Inferior parietal cortex (tissue), 1 donor: ENCODE data around the gene GOLIM4.
A peak's percentile ranks its signal among the peaks of the same experiment; 100 is the strongest.
"Not testable (repeated sequence)": the region's sequence is repeated elsewhere in the genome, so short reads cannot be mapped to it uniquely, and the experiment has no call there.

ENCODE experiments used
- DNase-seq: peaks from one replicate; pipeline ENCODE4 v3.0.0-alpha.2; 2016; ENCODE audit errors: extremely low spot score

GOLIM4 gene, protein sequence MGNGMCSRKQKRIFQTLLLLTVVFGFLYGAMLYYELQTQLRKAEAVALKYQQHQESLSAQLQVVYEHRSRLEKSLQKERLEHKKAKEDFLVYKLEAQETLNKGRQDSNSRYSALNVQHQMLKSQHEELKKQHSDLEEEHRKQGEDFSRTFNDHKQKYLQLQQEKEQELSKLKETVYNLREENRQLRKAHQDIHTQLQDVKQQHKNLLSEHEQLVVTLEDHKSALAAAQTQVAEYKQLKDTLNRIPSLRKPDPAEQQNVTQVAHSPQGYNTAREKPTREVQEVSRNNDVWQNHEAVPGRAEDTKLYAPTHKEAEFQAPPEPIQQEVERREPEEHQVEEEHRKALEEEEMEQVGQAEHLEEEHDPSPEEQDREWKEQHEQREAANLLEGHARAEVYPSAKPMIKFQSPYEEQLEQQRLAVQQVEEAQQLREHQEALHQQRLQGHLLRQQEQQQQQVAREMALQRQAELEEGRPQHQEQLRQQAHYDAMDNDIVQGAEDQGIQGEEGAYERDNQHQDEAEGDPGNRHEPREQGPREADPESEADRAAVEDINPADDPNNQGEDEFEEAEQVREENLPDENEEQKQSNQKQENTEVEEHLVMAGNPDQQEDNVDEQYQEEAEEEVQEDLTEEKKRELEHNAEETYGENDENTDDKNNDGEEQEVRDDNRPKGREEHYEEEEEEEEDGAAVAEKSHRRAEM

GRCh38 chr3:168095611-168096209 lies at the start of gene GOLIM4:
Gene GOLIM4, minus strand, starts transcription at chr3:168095924. Its CDS starts 639 bp downstream, at chr3:168095285.
- peak; percentile 91 for DNase-seq

DNA sequence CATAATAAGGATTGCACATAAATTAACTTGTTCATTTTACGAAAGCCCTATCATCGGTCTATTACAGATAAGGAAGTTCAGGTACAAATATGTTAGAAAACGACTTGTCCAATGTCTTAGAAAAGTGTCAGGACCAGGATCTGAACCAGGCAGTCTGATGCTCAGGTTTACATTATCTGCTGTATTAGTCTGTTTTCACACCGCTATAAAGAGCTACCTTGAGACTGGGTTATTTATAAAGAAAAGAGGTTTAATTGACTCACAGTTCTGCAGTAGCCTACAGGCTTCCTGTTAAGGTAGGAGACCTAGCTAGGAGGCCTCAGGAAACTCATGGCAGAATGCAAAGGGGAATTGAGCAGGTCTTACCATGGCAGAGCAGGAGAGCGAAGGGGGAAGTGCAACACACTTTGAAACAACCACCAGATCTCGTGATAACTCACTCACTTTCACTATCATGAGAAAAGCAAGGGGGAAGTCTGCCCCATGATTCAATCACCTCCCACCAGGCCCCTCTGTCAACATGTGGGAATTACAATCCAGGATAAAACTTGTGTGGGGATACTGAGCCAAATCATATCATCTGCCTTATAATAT lies 45.8 kb upstream of the GOLIM4 start:
- no peak for DNase-seq

DNA sequence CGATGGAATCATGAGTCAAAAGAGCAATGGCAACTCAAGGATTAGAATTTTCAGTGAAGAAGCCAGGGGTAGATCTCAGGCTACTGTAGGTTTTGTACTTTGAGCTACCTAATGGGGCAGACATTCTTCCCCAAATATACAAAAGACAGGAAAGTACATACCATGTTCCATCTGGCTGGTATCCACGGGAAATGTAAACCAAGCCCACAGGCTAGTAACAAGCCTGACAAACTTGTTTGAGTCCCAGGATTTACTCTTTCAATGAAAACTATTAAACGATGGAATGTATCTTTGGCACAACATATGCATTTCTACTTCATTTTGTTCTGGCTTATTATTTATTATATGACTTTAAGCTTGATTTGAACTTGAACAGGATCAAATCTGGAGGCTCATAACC lies 44.2 kb upstream of the GOLIM4 start:
- DNase-seq, result no peak

DNA sequence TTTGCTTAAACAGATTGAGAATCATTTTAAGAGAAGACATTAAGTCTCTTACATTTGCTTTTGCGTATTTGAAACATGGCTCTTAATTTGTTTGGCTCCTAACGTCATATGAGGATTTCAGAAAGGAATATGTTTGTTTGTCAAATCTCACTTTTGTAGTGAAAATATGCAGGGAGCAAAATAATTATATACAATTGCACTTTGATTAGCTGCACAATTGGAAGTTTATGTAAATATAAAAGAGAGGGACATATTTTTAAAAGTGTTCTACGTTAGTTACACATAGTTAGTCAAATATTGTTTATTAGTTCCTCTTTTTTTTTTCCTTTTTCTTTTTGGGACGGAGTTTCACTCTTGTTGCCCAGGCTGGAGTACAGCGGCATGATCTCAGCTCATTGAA lies 42.7 kb upstream of the GOLIM4 start:
- no peak for DNase-seq

- DNase-seq, result no peak
These were observed 39.2 kb upstream of the GOLIM4 start for GRCh38 chr3:168134931-168135330.

DNA sequence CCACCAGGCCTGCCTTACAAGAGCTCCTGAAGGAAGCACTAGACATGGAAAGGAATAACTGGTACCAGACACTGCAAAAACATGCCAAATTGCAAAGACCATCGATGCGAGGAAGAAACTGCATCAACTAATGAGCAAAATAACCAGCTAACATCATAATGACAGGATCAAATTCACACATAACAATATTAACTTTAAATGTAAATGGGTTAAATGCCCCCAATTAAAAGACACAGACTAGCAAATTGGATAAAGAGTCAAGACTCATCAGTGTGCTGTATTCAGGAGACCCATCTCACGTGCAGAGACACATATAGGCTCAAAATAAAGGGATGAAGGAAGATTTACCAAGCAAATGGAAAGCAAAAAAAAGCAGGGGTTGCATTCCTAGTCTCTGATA lies 34.5 kb upstream of the GOLIM4 start:
- not testable (repeated sequence) for DNase-seq

DNA sequence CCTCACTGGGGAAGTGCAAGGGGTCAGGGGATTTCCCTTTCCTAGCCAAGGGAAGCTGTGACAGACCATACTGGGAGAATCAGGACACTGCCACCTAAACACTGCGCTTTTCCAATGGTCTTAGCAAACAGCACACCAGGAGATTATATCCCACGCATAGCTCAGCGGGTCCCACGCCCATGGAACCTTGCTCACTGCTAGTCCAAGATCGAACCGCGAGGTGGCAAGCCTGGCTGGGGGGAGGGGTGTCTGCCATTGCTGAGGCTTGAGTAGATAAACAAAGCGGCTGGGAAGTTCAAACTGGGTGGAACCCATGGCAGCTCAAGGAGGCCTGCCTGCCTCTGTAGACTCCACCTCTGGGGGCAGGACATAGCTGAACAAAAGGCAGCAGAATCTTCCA lies 32.7 kb upstream of the GOLIM4 start:
- not testable (repeated sequence) for DNase-seq

- no peak for DNase-seq
These were observed 31.7 kb upstream of the GOLIM4 start for GRCh38 chr3:168127466-168127865.

GRCh38 chr3:168124791-168125190 lies 29.1 kb upstream of the GOLIM4 start:
- no peak for DNase-seq

- DNase-seq, result no peak
These were observed 28.6 kb upstream of the GOLIM4 start for GRCh38 chr3:168124291-168124690.

- peak; percentile 71 for DNase-seq
These were observed 27.8 kb upstream of the GOLIM4 start for GRCh38 chr3:168123201-168124176.

DNA sequence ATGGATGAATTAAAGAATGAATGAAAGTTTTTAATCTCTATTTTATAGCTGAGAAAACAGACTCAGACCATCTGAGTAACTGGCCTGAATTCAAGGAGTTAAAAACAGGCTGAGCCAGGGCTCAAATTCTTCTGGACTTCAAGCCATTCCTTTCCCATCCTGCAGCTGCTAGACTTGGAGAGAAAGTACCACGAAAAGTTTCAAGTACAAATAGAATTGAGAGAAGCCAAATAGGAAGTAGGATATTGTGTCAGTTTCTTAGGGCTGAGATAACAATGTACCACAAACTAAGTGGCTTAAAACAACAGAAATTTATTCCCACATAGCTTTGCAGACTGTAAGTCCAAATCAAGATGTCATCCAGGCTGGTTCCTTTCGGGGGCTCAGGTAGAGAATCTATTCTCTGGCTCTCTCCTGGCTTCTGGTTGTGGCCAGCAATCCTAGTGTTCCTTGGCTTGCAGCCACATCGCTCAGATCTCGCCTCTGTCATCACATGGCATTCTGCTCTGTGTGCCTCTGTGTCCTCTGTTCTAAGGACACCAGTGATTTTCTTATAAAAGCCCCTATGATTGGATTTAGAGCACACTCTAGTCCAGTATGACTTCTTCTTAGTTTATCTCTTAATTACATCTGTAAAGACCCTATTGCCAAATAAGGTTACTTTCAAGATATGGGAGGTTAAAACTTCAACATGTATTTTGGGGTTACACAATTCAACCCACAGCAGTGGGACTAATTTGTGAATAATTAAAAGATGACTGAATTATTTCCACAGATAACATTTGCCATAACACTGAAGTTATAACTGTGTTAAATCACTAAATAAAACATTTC lies 25.7 kb upstream of the GOLIM4 start:
- no peak for DNase-seq

DNA sequence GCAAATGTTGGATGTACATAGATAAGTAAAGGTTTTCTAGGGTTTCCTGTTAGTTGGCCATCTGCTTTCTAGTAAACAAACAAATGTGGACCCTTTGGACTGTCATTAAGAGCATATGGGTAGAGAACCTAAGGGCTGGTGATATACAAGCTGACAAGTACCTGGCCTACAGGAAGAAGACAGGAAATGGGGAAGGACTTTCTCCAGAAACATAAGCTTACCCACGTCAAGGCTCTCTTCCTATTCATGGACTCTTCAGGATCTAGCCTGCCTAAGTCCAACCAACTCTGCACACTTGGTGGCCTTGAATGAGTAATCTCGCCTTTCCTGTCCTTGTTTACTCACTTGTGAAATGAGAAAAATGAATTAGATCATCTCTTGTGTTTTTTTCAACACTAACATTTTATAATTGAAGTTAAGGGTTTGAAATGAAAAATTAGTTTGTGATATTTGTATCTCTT lies 22.2 kb upstream of the GOLIM4 start:
- DNase-seq, result no peak

GRCh38 chr3:168117059-168117458 lies 21.3 kb upstream of the GOLIM4 start:
- no peak for DNase-seq

GRCh38 chr3:168116279-168116678 lies 20.6 kb upstream of the GOLIM4 start:
- DNase-seq, result peak; percentile 60

DNA sequence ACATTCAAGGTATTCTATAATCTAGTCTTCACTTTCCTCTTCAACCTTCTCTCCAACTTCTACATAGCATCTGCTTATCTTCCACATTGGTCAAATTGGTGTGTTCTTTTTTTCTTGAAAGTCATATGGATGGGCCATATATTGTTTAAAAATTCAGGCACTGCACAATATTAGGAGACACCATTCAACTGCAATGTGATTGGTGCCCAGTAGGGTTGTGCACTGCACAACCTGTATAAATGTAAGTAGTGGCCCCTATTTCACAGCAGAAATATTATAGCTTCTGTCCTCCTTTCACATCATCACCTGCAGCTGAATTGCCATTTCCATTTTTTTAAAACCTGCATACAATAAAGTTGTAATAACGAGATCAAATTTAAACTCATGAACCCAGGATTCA lies 18.1 kb upstream of the GOLIM4 start:
- no peak for DNase-seq

GRCh38 chr3:168112894-168113293 lies 17.2 kb upstream of the GOLIM4 start:
- DNase-seq, result no peak

DNA sequence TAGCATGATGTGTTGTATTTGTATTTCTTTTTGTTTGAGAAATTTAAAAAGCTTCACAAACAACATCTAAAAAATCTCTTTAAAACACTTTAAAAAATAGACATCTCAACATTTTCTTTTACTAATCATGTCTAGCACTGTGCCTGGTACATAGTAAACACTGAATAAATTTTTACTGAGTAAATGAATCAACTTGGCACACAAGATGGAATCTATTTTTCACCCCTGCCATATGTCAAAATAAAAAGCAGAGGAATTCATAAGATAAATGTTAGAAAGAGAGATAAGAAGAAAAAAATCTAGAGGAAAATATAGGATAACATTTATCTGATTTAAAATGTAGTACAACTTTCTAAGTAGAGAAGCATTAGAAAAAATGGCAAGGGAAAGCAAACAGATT lies 8.6 kb upstream of the GOLIM4 start:
- no peak for DNase-seq

- no peak for DNase-seq
These were observed 7.1 kb upstream of the GOLIM4 start for GRCh38 chr3:168102735-168103410.
